Suprapubic skin (tissue), 3 donors: Measurements from ENCODE around the gene ZNF275.

ENCODE experiments used
- CTCF ChIP-seq, 2 donors: fragments of 200-600 bp in 1 of 2; fragments of 450-650 bp in 1 of 2; sonication (generic) in 1 of 2; IDR thresholded peaks; one replicate each; pipeline ENCODE4 v1.5.1; 2016 to 2019; ENCODE audit warnings: antibody characterized with exemption in 2 of 2, mild to moderate bottlenecking in 1 of 2, moderate library complexity in 1 of 2
- EP300 ChIP-seq: sonication (generic); formaldehyde crosslinking; IDR thresholded peaks from one replicate; pipeline ENCODE4 v1.6.1; 2017; ENCODE audit warnings: antibody characterized with exemption
- POLR2A ChIP-seq, 2 donors: fragments of 450-650 bp; IDR thresholded peaks; one replicate each; pipeline ENCODE4 v1.6.1; 2017; ENCODE audit warnings: antibody characterized with exemption in 2 of 2, mild to moderate bottlenecking in 2 of 2, moderate library complexity in 2 of 2

GRCh38 chrX:153297376-153297775, 36.6 kb upstream of the ZNF275 start:
- no peak for TF ChIP-seq CTCF (IDR thresholded peaks at IDR 0.05)
- no peak for TF ChIP-seq POLR2A (IDR thresholded peaks at IDR 0.05)
- no peak for TF ChIP-seq EP300
